ENCODE measurements around the gene TFAP2A.

The TFAP2A gene

DNA sequence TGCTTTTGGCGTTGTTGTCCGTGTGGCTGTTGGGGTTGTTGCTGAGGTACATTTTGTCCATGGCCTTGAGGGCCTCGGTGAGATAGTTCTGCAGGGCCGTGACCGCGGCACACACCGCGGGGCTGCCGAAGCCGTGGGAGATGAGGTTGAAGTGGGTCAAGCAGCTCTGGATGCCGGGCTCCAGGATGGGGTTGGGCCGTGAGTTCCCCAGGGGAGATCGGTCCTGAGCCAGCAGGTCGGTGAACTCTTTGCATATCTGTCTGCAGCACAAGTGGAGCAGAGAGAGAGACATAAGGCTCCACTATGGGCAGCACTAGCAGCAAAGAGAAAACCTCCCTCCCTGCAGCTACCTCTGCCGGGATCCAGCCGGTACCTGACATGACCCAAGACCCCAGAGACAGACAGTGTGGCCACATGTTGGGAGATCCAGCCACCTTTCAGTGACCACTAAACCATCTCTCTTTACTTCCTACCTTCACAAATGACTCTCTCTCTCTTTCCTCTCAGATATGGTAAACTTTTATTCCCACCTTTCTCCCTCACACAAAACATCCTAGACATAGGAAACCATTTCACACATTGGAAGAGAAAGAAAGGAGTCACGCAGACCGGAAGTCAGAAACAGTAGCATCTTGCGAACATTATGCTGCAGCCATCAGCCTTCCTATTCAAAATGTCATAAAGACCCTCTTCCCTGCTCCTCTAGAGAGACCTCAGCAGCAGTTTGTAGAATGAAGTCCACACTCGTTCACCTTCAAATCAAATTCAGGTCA is 16.2 kb downstream of the TFAP2A start:
- DNase-seq: no peak

DNA sequence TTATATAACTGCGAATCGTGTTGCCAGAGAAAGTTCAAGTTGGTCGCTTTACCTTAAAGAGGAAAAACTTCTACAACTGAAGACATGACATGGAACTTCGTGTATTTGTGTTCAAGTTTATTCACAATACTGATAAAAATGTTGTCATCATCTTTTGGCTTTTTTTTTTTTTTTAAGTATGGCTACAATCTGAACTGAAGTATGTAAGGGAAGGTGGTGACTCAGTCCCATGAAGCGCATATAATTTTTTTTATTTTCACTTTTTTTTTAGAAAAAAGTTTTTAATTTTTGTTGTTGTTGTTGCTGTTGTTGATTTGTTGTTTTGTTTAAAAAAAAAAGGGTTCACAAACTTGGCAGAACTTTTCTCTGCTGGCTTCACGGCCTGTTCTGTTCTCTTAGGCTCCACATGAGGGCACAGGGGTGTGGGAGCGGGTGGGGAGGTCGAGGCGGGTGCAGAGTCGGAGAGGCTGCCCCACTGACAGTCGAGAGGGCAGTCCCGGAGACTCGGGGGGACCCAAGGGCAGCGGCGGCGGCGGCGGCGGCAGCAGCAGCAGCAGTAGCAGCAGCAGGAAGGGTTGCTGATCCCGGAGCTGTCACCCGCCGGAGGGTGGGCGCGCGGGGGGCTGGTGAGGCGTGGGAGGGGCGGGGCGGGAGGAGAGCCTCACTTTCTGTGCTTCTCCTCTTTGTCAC is 17.0 kb downstream of the TFAP2A start:
- DNase-seq: no peak

DNA sequence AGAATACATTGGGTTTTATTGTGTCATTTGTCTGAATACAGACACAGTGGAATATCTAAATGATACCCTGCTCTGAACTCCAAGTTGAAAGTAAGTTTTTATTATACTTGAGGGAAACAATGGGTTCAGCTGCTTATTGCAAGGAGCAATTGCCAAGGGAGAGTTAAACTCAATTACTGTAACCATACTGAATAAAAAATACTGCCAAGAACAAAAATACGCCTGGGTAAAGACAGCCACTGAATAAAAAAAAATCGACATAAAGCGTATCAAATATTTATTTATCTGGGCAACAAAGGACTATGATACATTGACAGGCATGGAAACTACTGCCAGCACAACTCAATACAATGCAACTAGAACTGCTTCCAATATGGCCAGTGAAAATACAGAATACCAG is 18.1 kb downstream of the TFAP2A start:
- DNase-seq: no peak

DNA sequence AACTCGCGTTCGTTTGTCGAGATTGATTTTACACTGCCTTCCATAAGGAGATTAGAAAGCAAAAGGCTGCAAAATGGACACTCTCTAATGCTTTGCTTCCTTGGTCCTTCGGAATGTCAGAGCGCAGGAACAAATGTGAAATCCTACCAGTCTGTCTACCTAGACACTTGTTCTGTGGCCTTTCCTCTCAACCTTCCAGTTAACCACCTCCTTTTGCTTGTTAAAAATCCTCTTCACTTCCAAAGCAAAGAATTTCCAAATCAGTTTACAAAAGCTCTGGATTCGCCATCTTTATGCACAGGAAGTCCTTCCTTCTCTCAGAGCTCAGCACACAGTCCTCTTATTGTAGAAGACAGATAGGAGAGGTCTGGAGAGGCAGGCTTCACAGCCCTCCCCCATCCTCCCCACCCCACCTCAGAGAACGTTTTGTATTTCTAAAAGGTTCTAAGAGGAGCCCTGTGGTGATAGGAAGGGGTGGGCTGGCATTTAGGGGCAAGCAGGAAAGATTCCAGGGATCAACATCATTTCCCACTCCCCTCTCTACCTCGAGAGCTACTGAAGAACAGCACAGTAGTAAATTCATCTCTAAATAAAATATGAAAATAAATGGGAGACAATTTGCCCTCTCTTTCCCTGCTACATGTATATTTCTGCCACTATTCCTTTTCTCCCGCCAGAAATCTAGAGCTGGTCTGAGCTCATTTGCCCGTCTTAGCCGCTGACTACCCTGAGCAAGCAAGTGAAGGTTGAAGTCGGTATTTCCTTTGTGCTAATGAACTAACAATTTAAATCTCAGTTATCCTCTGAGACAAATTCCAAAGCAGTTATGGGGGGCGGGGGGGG is 18.9 kb downstream of the TFAP2A start:
- no peak for DNase-seq

DNA sequence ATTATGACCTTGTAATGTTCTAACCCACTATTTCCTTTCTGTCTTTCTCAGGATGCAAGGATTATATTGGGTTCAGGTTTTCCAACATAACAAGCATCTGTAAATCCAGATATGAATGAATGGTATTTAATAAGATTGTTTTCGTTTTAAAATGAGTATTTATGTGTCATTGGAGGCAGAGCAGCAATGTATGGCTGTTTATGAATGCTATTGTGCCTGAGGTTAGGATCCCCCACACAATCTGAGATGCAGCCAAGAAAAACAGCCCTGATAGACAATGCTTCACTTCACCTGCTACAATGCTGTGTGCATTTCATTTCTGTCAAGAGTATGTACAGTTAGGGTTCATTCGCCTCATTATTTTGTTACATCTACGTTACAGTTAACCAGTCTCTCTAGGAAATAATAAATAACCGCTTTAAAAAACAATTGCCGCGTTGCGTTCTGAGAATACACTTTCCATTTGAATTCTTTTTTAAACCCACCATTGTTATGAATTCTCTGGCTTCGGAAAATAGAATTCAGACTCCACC is 19.6 kb downstream of the TFAP2A start:
- DNase-seq: no peak

DNA sequence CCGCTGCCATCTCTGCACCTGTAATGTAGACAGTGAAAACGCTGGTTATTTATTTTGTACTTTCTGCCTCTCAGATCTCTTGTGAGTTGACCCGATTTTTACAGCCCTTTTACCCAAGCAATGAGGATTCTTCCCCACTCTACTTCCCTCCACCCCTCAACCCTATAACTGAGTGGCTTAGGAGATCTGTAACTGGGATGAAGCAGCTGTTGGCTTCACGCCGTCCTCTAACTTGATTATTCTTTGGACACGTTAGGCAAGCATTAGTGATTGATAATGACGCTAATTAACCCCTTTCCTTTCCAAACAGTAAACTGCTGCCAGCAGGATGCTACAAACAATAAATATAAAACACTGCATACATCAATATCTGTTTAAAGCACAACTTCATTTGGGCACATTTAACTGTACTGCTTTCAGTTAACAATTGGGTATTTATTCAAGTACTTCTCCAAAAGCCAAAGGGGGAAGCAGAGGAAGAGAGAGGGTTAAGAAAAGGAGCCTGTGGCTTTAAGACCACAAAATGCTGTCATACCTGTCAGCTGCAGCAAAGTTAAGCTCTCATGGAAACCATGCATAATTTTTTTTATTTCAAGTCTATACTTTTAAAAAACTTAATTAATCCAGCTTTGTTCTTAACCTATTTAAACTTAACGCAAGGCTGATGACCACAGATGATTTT is 21.2 kb downstream of the TFAP2A start:
- DNase-seq: peak; percentile 50 to 71

DNA sequence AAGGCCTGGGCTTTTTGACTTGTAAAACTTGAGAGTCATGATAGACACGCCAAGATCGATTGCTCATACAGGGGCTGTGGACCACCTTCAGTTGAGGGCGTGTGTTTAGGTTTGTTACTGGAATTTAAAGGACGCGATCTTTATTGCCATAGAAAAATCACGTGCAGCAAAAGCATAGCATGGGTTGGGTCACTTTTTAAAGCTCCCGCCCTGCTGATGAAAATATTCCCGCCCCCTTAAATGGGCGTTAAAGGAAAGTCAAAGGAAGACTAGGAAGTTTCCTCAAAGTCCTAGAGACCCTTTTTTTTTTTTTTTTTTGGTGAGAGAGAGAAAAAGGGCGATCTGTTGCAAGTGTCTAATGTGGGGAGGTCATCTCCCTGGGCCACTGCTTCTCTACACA is 23.1 kb downstream of the TFAP2A start:
- no peak for DNase-seq

DNA sequence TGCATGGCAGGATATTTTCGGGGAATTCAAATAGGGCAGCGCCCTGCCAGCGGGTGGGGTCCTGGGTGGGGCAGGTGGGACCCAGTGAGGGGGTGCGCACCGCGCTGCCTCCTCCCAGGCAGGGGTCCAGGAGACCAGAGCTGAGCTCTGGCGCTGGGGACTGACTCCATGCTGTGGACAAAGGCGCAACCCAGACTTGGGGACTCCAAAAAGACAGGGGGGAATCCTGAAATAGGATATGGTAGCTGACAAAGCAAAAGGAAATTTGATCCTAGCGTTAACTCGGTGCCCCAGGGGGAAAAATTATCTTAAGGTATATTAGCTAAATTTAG is 23.6 kb downstream of the TFAP2A start:
- DNase-seq: no peak

DNA sequence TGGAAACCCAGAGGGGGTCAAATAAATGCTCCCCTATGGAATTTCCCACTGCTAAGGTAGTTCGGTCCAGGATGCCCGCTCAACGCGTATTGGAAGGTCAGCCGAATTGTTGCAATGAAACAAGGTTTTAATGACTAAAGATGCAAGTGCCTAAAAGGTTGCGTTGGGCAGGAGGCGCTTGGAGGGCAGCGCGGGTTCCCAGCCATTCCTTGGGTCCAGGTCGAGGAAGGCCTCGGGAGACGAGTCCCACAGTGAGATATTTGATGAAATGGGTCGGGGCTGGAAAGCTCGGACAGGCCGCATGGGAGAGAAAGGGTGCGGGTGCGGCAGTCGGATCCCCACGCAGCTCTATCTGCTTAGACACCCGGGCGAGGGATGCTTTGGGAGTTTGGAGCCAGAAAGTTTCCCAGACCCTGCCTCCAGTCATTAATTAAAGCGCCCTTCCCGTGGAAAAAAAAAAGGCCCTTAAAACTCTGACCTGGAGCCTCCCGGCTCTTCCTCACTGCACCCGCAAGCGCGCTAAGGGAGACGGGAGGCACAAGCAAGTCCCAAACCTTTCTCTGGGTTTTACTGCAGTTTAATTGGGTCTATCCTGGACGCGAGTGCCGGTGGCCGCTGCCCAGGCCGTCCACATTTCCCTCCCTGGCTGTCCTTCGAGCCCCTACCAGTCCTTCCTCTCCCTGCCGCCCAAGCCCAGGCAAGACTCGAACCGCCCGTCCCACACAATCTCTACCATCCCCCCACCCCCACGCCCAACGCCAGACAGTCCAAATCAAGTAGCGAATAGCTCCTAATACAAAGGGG is 24.2 kb downstream of the TFAP2A start:
- no peak for DNase-seq

DNA sequence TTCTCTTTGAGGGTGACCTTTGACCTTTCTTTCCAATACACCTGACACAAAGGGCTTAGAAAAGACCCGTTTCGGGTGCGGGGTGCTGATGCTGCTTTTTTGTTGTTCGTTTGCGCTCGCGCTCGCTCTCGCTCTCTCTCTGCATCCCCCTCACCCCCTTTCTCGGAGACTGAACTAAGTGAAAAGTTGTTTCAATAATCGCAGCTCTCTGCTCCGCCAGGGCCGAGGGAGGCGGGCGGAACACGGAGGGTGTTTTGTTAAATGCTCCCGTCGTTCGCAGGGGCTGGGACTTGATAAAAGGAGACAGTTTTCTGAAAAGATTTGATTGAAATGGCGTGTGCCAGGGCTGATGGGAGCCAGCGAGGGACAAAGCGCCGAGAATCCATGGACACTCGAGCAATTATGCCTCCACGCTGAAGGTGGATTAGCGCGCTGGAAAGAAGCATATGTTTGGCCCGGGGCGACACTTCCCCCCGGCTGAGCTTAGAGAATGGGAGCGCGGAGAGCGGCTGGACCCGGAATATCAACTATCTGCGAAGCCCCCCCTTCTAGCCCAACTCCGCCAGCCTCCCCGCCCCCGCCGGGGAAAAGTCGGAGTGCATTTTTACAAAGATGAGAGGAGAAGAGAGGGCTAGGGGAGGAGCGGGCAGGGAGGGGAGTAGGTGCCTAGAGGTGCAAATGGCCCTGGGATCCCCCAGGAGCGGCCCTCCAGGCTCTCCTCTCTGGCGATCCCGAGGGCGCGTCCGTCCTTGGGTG is 25.0 kb downstream of the TFAP2A start:
- no peak for DNase-seq

DNA sequence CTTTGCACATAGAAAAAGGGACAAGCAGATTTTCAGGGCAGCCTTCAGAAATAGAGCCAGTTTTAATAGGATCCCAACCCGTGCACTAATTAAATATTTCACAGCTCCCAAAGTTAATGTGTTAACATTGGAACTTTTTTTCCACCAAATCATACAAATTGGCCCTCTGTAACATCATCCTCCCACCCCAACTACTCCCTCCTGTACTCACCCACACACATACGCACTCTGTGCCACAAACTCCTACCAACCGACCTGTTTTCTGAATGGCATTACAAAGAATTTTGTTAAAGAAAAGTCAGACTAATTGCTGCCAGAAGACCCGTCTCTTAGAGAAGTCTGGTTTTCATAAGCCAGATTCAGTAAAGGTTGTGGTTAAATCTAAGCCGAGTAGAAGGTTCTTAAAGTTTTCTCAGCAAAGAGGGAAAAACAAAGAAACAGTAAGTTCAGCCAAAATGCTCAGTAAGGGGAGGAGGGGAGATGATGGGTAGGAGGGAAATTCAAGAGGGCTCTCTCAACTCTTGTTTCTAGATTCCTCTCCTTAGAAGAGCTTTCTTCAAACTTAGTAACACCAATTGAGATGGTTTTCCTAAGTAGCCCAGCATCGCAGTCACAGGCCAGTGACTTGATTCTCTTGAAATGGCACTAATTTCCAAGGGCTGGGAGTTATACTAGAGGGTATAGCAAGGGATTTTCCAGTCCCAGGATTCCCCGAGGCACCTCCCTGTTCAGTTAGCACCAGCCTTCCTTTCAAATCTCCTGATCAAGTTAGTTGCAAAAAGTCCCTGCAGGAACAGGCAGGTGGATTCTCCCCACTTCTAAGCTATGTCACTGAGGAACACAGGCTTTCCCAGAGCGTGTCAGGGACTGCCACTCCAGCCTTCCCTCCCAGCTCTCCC is 27.9 kb downstream of the TFAP2A start:
- DNase-seq: no peak

DNA sequence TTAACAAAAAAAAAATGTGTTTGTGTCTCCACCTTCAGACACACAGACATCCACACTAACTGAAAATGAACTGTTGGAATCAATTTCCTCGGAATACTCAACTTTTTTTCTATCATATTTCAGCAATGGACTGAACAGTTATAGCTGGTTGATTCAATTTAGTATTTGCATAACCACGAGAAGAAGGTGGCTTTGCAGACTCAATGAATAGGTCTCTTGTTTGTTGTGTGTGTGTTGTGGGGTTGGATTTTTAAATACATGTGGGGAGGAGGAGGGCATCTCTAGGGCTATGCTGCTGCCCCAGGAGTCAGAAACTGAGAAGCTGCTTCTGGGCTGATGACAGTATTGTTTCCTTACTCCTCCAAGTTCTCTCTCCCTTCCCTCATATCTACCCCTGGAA is 28.7 kb downstream of the TFAP2A start:
- no peak for DNase-seq

DNA sequence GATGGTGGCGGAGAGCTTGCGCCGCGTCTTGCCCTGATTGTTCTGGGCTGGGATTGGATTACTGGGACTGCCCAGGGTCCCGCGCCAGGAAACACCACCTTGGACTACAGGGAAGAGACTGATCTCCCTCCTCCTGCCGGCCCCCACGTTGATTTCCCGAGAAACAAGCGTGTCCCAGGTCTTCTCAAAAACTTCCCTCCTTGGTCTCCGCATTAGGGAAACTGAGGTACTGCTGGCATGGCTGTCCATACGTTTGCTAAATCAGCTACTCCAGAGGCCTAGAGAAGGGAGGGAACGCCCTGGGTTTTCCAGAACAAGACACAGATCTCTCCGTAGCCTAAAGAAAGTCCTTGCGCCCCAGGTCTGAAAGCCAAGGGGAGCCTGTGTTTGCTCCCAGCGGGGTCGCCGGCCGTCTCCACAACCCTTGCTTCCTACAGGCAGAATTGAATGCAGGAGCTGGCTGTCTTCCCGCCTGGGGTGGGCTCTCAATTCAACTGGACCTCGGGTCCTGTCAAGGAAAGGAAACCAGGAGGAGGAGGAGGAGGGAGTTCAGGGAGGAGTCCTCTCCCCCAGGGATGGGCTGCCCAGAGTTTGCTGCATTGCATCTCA is 29.2 kb downstream of the TFAP2A start:
- no peak for DNase-seq

DNA sequence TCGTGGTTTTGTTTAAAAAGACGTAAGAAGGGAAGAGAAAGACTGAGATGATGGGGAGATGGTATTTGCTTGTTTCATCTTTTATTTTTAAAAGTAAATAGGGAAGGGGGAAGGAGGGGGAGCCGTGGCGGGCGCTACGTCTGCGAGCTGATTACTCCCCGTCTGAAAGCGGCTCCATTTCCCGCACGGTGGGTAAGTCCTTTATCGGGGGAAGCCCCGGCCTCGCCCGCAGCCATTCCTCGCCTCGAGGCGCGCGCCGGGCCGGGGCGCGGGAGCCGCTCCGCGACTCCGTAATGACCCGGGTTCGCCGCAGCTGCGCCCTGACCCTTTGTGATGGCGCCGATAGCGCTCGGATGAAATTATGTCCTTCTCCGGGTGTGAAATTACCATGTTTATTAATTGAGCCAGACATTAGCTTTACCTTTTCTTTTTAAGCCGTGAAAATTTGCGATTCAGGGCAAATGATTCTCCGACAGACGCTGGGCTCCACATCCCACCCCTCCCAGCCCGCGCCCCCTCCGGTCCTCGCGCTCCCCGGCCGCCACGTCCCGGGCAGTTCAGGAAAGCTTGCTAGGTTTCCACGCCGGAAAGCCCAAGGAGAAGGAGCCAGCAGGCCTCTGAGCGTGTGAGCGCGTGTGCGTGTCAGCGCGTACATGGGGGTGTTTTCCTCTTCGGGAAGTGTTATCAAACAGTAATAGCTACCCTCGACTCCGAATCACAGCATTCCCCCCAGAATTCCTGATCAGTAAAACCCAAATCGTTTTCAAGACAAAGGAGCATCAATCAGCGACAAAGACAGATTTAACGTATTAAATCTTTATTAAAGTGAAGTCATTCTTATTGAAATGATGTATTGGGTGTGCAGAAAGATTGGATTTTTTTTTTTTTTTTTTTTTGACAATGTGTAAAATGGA is 30.0 kb downstream of the TFAP2A start:
- DNase-seq: no peak

DNA sequence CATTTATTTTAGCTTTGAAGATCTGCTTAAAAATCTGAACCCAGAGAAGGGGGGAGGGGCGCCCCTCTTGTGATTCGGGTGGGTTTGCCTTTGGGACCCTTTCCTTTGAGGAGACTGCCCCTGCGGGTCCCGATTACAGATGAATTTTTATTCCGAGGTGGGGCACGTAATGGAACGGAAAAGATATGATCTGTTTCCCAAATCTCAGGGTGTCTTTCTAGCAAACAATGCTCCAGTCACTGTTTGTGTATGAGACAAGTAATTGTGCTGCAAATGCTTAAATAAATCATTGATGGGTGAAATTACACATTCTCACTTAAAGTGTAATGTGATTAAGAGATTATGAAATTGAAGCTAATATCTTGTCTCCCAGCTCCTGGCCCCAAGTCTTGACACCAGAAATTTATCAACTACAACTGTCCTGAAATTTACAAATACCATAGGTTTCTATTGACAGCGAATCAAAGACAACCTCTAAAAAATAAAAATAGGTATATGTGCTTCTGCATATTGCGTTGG is 30.7 kb downstream of the TFAP2A start:
- DNase-seq: no peak

DNA sequence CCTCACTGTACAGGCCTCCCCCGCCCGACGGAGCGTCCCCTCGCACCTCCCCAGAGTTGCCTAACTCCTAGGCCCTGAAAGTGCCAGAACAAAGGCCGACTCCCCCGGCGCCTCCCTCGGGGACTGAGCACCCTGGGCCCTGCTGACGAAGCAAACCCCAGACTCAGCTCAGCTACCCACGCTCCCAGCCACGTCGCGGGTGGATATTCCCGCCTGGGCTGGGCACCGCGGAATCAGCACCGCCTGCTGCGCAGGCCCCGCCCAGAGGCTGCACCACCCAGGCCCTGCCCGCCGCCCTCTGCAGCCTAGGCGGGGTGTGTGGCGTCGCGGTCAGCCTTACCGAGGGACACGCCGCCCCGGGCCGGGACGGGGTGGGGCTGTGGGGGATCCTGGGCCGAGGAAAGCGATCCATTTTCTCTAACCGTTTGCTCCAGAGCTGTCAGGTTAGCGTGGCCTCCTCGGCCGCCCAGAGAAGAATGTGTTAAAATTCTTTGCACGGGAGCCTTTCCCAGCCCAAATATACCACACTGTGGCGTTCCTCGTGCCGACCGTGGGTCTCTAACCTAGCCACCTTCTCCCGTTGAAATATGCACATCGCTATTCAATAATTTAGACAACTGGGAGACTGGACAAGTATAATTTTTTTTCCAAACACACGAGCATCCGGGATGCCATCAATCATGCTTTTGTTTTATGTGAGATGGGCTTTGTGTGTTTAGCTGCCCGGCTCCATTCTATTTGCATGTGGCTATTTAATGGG is 31.4 kb downstream of the TFAP2A start:
- no peak for DNase-seq

DNA sequence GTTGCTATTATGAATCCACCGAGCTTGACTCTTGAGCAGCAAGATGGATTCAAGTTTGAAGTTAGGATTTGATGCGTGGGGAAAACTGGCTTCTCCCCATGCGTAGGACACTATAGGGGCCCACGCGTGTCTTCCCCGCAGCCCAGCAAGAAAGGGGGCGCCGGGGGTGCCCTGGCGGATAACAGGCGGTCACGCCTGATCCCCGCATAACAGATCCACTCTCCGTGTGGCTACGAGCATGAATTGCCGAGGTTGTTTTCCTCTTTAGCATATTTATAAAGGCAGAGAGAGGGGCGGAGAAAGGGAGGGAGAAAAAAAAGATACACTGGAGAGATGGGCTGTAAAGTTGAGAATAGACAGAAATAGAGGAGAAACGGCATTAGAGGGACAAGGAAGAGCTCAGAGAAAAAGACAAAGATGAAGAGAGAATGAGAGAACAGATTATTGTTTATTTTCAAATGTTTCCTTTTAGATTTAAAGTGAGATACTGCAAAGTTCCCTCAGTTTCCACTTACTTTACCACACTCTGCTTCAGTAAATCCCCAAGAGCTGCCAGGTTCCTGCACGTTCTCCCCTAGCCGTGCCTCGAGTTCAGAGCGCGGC is 32.0 kb downstream of the TFAP2A start:
- DNase-seq: no peak
